ENCODE results near the gene RENBP.

Gene RENBP

DNA sequence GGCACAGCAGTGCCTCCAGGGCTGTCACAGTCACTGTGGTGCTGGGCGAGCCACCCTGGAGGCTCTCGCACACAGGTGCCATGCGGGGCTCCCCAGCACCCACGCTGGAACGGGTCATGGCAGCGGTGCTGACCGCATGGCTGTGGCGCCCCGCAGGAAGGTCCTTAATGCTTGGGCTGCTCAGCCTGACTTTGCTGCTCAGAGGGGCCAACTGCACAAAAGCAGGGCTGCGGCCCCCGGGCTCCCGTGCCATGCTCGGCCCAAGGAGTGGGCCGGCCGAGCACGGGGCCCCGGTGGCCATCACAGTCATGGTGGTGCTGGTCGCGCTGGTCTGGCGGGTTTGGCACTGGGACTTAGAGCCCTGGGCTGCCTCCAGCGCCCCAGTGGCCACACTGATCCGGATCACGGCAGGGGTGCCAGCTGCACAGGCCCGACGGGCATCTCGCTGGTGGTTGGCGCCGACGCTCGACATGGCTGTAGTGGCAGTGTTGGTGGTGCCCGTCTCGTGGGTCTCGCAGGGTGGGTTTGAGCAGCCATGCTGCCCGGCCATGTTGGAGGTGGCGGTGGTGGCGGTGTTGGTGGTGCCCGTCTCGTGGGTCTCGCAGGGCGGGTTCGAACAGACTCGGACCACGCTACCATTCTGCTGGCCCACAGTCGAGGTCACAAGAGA lies 10.2 kb upstream of the RENBP start:
- DNase-seq (ENCODE audit: low read depth in 2 of 2, low spot score in 1 of 2): no peak

DNA sequence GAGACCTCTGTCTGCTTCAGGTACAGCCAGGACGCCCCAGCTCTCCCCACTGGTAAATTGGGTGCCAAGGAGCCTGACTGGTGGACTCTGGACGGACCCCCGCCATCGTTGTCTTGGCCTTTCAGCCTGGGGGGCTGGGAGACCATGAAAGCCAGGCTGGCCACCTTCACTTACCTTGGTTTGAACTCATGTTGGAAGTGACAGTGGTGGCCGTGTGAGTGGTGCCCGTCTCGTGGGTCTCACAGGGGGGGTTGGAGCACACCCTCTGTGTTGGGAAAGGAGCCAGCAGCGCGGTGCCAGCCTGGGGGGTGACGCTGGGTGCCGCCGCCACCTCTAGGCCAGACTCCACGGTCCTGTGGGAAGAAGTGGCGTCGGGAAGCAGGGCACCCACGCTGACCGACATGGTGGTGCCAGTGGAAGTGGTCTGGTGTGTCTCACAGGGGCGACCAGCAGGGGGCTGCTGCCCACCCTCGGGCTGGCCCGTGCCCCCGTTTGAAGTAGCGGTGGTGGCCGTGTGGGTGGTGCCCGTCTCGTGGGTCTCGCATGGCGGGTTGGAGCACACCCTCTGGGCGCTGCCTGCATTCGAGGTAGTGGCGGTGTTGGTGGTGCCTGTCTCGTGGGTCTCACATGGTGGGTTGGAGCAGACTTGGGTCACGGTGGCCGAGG lies 9.6 kb upstream of the RENBP start:
- no peak for DNase-seq (ENCODE audit: low read depth in 2 of 2, low spot score in 1 of 2)

DNA sequence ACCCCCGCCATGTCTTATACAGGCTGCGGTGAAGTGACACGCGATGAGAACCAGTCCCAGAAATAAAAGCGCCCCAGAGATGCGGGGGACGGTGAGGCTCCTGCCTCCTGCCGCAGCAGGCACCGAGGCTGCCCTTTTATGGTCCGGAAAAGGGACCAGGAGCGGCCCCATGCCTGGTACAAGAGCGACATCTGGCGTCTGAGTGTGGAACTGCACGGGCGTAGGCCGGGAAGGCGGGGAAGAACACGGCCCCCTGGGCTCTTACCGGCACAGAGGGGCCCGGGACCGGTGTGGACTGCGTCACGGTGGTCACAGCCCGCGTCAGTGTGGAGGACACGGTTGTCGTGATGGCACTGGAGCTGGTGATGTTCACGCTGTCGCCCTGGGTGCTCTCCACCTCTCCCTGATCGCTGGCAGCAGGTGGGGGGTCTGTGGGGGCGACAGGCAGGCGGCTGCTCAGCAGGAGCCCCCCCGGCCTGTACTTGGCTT lies 8.9 kb upstream of the RENBP start:
- DNase-seq (ENCODE audit: low read depth in 2 of 2, low spot score in 1 of 2): peak; percentile 49 to 58

DNA sequence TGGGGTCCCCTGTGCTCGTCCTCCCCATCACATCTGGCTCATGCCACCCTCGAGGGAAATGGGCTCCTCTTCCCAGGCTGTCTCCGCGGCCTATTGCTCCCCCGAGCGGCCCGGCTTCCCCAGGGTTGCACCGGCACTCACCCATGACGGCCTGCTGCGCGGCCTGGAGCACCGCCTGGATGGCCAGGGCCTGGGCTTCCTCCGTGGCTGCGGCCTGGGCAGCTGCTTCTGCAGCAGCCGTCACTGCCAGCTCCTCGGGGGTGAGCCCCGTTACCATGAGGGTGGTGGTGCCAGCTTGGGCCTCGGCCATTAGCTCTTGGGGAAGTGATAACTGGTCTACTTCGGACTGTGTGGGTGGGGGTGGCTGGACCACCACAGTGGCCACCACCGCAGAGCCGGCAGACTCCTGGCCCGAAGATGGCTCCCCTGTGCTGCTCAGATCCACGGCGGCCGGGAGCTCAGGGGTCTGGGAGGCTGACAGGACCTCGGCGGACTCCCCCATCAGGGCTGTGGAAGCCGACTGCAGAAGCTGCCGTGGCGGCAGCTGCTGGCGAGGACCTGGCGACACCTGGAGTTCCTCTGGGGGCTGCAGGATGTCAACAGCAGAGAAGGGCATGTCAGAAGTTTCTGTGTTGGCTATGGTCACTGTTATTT lies 8.1 kb upstream of the RENBP start:
- DNase-seq (ENCODE audit: low read depth in 2 of 2, low spot score in 1 of 2): no peak

DNA sequence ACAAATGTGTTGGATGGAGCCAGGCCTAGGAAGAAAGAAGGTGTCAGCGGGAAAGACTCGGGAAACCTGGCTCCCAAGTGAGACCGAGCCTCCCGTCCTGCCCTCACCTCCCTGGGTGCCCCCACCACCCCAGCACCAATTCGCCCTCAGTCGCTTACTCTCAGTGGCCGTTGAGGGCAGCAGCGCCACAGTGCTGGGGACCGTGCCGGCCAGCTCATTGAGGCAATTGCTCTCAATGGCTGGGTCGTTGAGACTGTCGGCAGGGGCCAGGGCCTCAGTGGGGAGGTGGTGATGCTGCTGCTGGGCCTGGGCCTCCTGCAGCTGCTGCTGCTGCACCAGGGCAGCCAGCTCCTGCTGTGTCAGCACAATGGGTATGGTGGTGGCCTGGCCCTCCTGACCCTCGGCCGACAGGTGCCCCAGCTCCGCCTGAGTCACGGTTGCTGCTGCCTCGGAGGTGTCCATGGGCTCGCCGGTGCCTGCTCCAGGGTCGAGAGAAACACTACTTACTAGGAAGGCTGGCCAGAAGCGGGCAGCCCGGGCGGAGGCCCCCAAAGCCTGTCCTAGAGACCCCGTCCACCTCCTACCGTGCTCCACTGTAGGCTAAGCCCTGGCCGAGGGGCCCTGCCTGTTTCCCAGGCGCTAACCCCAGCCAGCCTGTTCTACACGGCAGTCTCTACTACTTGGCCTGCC lies 7.4 kb upstream of the RENBP start:
- no peak for DNase-seq (ENCODE audit: low read depth in 2 of 2, low spot score in 1 of 2)

DNA sequence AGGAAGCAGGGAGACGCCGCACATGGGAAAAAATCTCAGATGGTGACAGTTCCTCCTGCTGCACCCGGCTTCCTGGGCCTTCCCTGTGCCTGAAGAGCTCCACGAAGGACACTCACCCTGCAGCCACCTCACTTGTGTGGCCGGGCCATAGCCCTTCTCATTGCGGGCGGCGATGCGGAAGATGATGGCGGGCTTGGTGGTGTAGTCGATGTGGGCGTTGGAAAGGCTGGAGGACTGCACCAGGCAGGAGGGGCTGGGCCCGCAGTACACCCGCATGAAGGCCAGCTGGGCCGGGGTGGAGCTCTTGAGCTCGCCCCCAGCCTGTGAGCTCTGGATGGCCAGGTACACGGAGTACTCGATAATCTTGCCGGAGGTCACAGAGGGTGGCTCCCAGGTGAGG lies 5.7 kb upstream of the RENBP start:
- DNase-seq (ENCODE audit: low read depth in 2 of 2, low spot score in 1 of 2): no peak

DNA sequence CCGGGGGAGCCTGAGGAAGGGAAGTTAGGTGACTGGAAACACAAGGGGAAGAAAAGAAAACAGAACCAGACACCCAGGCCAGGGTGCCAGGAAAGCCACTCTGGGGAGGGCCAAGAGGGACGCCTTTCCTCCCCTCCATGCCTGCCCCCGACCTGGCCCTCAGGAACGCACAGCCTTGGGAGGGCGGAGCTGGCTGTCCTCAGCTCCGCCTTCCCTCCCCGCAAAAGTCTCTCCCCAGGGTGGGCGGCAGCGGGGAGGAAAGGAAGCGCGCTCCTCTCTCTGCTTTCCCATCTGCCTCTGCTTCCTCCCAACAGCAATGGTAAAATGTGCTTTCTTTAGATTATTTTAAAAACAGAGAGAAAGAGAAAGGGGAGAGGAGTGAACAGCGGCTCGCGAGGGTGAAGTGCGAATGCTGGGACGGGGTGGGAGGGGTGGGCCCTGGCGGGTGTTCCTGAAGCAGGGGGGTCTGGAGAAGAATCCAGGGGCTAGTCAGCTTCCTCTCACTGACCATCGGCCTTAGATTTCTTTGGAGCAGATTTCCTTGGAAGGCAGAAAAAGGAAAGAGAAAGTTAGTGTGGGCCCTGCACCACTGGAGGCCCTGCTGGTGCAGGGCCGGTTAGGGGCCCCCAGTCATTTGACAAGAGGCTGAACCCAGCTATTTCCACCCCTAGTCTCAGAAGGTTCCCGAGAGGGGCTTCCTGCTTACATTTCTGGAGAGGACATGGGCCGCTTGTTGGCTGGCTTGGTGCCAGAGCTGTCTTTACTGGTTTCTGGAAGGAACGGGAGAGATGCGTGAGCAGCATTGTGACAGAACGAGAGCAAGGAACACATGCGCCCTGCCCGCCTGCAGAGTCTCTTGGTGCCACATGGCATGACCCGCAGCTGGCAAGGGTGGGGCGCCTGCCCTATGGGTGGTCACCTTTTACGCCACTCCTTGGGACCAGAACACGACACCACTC lies 4.7 kb upstream of the RENBP start:
- DNase-seq (ENCODE audit: low read depth in 2 of 2, low spot score in 1 of 2): no peak

DNA sequence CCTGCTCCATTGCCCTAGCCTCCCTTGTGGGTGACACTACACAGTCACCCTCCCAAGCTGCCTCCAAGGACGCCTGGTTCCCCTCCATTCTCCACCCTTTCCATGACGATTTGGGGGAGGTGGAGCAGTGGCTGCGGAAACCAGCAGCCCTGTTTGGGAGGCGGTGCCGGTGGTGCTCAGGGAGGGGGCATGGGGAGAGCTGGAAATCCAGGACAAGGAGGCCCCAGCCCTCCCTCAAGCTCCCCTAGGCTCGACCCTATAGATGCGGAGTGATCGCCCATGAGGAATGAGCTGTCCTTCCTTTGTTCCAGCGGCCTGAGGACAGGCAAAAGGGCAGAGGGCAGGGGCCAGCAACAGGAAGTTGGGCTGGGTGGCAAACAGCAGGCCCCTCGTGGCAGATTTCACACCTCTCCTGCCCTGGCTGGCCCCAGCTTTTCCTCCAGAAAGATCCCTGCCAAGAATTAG lies 3.6 kb upstream of the RENBP start:
- DNase-seq (ENCODE audit: low read depth in 2 of 2, low spot score in 1 of 2): no peak

DNA sequence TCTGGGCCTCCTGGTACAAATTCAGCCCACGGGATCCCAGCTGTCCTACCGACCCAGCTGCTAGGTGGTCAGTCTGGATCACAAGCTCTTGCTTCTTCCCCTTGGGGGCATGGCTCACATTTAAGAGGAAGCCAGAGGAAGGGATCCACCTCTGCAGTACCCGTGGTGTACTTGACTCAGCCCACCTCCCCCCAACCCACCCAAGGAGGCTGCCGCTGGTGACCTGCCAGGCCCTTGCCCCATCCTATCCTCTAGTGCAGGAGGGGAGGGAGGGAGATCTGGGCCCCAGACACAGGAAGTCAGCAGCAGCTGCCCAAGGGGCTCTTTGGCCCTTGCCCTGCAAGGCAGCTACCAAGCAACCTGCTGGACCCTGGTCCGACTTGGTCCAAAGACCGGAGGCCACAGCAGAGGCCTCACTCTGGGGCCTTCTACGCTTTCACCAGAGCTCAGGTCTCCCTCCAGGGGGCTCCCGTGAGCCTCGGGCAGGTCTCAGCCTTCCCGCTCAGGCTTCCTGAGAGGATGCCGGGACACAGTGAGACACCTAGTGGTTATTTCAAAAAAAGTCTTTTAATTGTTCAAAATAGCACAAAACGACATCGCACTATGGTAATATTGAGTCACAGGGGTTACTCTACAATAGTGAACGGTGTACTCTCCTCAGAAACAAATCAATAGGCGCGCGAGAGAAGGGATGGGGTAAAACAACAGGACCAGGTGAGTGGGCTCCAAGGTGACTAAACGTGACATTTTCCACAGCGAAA lies 2.7 kb upstream of the RENBP start:
- DNase-seq (ENCODE audit: low read depth in 2 of 2, low spot score in 1 of 2): peak in 1 of 2 donors; percentile 52

DNA sequence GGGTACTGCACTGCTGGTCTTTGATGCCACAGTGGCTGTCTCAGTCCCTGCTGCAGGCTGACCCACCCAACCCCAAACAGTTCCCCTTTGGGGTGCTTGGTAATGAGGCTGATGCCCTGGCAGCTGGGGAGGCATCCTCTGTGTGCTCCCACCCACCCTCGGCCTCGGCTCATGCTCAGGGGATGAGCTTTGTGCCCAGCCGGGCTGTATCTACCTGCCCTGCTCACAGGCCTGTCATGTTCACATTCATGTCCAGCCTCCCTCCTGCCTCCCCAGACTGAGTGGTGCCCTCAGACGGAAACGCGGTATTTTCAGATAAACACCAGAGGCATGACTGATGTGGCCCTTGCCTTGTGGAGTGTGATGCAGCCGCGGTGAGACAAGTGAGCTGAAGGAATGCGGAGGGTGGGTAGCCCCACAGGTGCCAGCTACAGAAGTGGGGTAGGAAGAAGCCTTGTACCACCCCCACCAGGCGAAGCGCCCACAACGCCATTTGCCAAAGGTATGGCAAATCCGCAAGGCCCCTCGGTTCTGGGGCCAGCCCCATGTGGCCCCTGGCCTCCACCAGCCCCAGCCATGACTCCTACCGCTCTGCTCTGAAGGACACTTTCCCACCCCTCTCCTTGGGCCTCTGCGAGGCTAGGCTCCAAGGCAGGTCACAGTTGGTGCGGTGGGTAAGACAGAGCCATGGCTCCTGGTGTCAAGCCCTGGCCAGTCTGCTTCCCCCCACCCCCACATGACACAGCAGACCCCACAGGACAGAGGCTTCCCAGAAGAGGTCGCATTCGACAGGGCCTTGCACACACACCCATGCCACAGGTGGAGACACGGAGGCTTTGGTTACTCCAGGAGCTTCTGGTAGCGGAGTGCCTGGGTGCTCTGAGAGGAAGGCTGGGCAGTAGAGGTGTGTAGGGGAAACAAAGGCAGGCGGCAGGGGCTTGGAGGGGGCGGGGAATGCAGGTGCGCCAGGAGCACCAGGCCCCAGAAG lies 1.8 kb upstream of the RENBP start:
- no peak for DNase-seq (ENCODE audit: low read depth in 2 of 2, low spot score in 1 of 2)

DNA sequence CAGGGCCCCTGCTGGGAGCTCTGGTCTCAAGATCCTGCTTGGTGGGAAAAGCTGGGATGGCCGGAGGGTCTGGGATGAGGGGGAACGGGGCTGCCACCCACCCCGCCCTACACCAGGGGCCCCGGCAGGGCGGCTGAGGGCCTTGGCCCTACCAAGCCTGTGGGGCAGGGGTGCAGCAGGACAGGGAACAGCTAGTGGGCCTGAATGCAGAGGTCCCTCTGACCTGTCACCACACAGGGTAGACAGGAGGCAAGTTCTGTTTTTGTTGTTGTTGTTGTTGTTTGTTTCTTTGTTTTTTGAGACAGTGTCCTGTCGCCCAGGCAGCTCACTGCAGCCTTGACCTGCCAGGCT lies 332 bp upstream of the RENBP start:
- DNase-seq (ENCODE audit: low read depth in 2 of 2, low spot score in 1 of 2): no peak

DNA sequence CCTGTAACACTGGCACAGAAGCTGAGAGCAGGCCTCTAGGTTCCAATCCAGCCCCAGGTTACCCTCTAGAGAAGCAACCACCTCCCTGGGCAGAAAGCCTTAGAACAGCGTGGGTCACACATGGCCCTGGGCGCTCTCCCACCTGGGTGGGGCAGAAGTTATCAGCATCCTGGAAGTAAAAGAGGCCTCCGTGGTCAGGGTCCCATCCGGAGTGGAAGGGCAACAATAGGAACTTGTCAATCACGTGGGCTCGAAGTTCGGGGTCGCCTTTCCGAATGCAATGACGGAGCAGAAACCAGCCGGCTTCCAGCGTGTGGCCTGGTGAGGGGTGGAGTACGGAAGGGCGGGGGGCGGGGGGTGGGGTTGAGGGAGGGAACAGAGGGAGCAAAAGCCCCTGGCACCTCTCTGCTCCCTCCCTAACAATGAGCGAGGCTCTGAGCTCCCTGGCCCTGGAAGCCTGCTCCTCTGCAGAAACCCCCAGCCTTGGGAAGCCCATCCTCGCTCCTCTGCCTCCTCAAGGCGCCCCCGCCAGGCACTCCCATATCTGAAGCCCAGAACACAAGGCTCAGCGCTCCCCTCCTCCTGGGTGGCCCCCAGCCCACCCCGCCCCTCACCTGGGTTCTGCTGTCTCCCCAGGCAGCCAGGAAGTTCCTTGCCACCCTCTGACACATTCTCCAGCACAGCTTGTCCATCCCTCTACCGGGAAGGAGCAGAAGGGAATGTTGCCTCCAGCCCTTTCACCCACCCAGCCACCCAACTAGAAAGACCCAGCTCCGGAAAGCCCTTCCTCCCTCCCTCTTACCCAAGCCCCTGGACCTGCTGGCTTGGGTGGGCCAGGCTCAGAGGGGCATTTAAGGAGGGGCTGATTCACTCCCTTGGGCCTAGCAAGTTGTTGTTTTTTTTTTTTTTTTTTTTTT lies 2.8 kb downstream of the RENBP start:
- DNase-seq (ENCODE audit: low read depth in 2 of 2, low spot score in 1 of 2): no peak

DNA sequence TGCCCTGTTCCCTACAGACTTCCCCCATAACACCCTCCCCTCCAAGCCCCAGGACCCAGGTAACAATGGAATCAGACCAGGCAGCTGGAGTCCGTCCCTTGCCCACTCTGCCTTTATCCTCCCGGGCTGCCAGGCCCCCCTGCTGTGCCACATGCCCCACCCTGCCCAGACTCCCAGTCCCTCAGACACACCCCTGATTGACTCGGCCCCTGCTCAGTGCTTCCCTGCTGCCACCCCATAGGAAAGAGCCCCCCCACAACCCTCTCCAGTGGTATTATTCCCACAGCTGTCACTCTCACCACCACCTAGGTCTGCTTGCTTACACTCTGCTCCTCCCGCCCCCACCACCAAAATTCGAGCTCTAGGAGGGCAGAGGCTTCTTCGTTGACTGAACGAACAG lies 4.9 kb downstream of the RENBP start:
- no peak for DNase-seq (ENCODE audit: low read depth in 2 of 2, low spot score in 1 of 2)

DNA sequence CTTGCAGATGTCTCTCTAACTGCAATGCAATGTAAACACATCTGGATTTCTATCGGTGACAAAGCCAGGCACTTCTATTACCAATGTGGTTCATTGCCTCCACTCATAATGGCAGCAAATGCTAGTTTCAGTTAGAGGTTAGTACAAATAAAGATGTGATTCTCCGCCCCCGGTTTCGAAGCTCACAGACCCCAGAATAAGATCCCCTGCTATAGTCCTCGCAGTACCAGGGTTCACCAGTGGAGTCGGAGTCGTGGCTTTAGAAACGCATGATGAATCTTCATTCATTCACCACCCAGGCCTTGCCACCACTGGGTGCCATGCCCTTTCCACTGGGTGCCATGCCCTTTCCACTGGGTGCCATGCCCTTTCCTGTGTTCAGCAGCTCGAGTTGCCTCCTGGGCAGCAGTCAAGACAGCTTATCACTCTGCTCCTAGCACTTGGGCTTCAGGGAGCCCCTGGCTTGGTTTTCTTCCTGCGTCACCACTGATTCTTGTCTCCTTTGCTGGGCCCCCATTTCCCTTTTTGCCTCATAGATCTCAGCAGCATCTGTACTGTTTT lies 6.1 kb downstream of the RENBP start:
- DNase-seq (ENCODE audit: low read depth in 2 of 2, low spot score in 1 of 2): no peak

DNA sequence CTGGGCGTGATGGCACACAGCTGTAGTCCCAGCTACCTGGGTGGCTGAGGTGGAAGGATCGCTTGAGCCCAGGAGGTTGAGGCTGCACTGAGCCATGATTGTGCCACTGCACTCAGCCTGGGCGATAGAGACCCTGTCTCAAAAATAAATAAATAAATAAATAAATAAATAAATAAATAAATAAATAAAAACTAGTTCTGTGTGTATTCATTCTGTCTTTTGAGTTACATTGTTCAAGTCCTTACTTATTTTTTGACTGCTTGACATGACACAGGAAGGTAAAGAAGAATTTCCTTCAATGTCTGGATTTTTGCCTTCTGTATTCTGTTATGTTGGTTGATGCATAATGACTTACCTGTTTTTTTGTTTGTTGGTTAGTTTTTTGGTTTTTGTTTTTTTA lies 7.4 kb downstream of the RENBP start:
- DNase-seq (ENCODE audit: low read depth in 2 of 2, low spot score in 1 of 2): no peak

DNA sequence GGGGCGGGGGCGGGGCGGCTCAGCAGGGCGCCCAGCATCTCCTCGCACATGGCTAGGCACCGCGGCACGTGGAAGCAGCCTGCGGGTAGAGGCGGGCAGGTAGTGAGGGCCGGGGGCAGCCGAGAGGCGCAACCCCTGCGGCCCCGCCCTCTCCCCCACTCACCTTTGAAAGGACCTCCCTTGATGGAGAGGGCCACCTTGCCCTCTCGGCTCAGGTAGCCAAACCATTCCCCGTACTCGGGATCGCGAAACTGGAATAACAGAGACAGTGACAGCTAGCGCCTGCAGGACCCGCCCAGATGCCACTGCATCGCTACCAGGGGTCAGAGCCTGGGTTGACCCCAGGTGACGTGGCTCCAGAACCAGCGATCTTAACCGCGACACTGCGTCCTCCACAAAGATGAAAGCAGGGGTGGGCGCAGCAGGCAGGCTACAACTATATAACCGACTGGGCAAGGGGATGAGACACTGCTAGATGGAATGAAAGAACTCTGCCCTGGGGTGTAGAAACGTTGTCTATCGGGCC lies 9.1 kb downstream of the RENBP start:
- no peak for DNase-seq (ENCODE audit: low read depth in 2 of 2, low spot score in 1 of 2)

DNA sequence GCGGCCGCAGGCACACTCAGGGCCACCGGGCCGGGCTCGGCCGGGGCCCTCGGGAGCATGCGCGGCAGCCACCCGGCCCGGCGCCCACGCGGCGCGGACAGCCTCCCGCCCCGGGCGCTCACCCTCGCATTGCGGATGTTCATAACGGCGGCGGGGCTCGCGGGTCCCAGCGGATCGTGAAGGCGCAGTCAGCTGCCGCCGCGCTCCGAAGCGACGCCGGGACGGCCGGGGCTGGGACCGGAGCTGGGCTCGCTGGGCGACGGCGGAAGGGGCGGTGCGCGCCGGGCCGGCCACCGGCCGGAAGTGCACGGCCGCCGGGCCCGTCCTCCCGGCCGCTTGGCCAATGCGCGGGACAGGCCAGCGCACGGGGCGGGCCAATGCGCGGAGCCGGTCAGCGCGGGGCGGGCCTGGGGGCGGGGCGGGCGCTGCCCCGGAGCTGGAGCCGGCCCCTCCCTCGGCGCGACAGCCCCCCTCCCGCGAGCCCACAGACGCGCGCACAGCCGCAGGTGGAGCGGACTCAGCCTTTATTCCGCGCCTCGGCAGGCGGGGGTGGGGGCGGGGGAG lies 9.6 kb downstream of the RENBP start, which contains the start of gene NAA10:
TSS of gene NAA10 (minus strand) at position 276 of the 564 bp plus-strand sequence. CDS start at position 143, 133 bp downstream.
- peak in 1 of 2 donors; percentile 55 for DNase-seq (ENCODE audit: low read depth in 2 of 2, low spot score in 1 of 2)

Measured in stimulated activated CD8-positive, alpha-beta memory T cell treated with anti-CD3 and anti-CD28 coated beads, Interleukin-4, amount 100 ng/mL, for 4 hours (primary cell).